Stimulated activated CD8-positive, alpha-beta memory T cell treated with anti-CD3 and anti-CD28 coated beads, Interleukin-4, amount 100 ng/mL, for 1 hour (primary cell): ENCODE results near the gene SPOCK1.

ENCODE experiments used
- DNase-seq, 2 donors: peaks; one replicate each; pipeline ENCODE4 v3.0.0-alpha.2; 2020; ENCODE audit warnings: low read depth in 2 of 2, low spot score in 1 of 2

SPOCK1 gene

GRCh38 chr5:137122558-137122957 lies 376.6 kb downstream of the SPOCK1 start:
- no peak for DNase-seq

- no peak for DNase-seq
These were observed 377.1 kb downstream of the SPOCK1 start for GRCh38 chr5:137122075-137122474.

- no peak for DNase-seq
These were observed 379.8 kb downstream of the SPOCK1 start for GRCh38 chr5:137119321-137119720.

DNA sequence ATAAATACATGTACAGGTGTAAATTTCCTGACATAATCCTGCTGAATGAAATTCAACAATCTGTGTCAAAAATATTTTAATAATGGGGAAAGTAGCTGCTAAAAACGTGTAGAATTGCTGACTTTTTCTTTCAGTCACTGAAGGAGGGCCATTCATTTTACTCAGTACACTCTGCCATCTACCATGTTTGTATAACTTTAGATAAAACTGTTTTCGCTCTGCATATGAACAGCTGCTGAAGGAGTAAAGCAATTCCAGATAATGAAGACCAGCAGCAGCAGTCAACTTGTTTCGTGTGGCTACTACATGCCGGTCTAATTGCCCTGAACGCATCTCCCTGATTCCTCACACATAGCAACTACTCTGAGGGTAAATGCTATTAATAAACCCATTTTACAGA lies 380.5 kb downstream of the SPOCK1 start:
- DNase-seq: no peak

GRCh38 chr5:137115152-137115551 lies 384.0 kb downstream of the SPOCK1 start:
- no peak for DNase-seq

DNA sequence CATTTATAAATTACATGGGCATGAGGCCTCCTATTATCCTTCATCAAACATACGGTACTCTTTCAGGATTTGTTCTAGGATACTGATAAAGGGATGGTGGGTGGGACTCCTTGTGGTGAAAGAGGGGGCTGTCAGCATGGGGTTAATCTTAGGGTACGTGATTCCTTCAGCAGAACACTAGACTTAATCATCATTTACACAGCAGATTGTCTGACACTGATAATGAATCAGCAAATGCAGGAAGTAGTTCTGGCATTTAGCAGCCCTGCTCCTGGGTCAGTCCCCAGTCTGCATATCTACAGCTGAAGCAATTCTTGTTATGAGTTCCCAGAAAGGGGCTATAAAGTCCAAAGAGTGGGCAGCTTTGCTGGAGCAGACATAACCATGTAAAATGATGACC lies 384.6 kb downstream of the SPOCK1 start:
- DNase-seq: no peak

DNA sequence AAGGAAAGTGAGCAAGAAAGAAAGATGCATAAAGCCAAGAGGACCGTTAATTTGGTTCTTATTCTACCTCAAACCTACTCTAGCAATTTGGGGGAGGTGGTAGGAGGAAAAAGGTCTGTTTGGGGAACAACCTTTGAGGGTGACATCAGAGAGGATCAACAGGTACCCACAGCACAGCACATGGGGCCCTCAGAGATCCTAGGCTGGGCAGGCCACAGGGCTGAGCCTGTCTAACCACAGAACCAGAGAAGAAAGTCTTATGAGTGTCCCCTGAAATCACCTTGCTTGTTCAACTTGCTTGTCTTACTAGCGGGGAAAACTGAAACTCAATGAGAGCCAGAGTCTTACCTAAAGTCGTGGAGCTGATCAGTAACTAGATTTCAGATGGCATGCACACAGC lies 385.2 kb downstream of the SPOCK1 start:
- no peak for DNase-seq

DNA sequence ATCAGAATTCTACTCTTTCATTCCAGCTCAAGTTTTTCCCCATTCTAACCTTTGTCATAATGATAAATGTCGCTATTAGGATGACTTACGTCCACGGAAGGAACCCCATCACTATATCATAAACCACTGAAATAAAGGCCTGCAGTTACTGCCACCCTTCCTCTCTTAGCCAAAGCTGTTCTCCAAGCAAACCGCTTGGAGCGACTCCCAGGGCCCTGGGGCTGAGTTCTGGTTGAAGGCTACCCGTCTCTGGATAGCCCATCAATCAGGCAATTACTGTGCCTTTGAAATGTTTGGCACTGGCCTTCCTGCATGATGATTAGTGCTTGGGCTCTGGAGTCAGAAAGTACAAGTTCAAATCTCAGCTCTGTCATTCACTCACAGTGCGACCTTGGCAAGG lies 386.0 kb downstream of the SPOCK1 start:
- no peak for DNase-seq

GRCh38 chr5:137105351-137106035 lies 393.6 kb downstream of the SPOCK1 start:
- no peak for DNase-seq

DNA sequence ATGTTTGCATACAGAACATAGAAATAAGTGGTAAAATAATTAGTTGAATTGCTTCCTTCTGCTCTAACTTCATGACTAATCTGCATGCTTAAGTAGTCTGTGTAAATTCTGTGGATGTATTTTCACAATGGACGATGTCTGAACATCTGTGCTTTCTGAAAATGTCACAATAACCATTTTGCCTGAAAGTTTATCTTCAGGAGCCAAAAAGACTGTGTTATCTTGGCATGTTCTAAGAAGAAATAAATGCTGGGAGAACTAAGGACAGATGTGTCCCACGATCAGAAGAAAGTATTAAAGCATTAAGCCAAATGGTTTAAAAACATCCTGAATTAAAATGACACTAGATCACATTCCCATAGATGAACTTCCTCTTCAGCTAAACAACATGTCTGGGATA lies 397.6 kb downstream of the SPOCK1 start:
- no peak for DNase-seq

GRCh38 chr5:137099651-137100050 lies 399.5 kb downstream of the SPOCK1 start:
- DNase-seq: no peak

- DNase-seq: no peak
These were observed 400.5 kb downstream of the SPOCK1 start for GRCh38 chr5:137098663-137099062.

DNA sequence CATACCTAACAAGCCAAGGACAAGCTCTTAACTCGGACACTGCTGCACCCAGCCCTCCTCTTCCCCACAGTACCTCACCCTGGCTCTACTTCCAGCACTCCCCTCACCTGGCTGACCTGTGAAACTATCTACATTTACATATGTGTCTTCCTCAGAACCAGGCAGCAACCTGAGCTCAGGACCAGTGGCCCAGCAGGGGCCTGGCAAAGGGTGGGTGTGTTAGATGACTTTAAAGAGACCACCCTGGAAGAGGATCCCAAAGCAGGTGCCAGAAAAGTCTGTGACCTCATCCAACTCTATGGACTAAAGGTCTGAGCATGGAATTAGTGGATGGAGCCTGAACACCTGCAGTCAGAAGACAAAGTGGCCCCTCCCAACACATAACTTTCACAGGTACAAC lies 400.9 kb downstream of the SPOCK1 start:
- no peak for DNase-seq

DNA sequence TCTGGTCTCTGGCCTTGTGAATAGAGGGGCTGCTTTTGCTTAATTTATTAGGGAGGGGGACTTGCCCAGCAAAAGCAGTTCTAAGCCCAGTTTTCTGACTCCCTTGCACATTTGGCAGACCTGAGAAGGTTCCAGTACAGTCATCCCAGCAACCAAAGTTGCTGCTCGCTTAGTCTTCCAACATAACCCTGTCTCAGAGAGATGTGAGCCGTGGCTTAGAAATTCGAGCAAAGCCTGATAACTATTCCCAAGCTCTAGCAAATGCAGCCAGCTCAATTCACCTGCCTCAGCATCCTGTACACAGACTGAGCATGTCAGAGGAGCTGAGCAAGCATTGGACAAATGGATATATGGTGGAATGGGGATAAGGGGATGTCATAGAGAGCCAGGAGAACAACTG lies 401.9 kb downstream of the SPOCK1 start:
- no peak for DNase-seq

DNA sequence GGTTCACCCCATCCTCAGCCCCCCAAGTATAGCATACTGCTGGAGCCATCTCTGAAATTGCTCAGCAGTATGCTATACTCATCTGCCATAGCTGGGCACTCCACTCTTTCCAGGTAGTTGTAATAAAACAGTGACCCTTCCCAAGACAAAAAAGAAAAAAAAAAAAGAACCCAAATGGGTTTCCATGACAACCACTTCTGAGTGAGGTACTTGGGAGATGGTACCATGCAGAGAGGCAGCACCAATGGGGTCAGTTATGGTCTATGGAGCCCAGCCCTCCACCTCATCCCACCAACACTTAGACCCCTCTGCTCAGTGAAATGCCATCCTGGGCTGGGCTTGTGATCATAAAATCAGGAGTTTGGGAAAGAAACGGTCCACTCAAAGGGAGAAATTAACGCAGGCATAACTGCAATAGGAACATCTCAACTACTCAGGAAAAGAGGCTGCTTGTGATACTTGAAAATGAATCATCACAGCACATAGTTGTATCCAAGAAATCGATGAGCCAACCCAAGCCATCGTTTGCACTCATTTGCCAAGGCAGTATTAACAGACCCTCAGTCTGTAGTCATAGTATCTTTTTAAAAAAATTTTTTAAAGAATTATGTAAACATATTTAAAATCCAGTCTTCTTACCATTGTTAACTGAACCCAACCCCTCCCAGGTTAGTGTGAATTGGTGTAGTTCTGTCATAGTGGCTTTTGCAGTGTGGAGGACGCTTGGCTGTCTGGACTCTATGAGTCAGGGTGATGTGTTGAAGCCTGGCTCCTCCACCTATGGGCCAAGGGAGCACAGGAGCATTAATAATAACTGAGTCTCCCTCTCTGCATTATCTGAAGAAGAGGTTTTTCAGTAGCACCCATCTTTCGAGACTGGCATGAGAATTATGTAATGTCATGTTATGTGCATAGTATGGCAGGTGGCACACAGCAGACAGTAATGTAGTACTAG lies 402.7 kb downstream of the SPOCK1 start:
- DNase-seq: no peak

- DNase-seq: no peak
These were observed 403.5 kb downstream of the SPOCK1 start for GRCh38 chr5:137095597-137095996.

GRCh38 chr5:137092831-137093230 lies 406.3 kb downstream of the SPOCK1 start:
- no peak for DNase-seq

DNA sequence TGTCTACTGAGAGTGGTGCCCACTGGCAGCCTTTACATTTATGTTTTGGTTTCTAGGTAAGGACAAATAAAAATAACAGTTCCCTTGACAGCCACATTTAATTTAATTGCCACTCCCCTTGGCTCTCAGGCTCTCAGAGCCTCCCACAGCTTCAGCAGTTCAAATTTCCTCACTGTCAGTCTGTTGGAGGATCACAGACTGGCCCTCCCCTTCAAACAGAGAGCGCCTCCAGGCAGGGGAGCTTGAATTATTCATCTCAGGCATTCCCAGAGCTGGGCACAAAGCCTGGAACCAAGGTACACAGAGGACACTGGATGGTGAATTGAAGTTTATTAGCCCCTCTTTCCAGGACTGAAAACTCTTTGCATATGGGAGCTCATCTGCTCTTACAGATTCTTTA lies 407.7 kb downstream of the SPOCK1 start:
- DNase-seq: no peak

GRCh38 chr5:137090721-137091120 lies 408.4 kb downstream of the SPOCK1 start:
- DNase-seq: no peak

GRCh38 chr5:137090151-137090550 lies 409.0 kb downstream of the SPOCK1 start:
- no peak for DNase-seq

DNA sequence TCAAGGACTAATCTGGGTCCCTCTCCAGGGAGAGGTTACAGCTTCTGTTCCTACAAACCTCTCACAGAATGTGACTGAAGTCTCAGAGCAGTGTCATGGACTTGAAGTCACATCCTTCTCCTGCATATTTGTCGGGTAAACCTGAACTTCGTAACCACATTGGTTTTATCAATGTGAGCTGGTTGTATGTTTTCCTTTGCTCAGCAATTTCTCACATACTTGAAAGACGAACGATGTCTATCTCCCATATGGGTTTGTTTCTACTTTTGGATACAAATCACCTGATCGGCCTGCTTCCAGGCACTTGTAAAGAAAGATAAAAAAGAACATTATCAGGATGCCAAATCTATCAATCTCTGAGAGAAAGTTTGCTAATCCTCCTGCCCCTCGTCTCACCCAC lies 411.0 kb downstream of the SPOCK1 start:
- no peak for DNase-seq

- DNase-seq: no peak
These were observed 412.8 kb downstream of the SPOCK1 start for GRCh38 chr5:137086342-137086741.
